Natural killer cell (primary cell): ENCODE measurements around the gene JMJD8. TPM values are rescaled to one million over a fixed set of nuclear protein-coding genes. Genes with fewer than 3 reads are reported as not detected.

Experiments
- ATAC-seq, 3 donors: fragments of 150-1000 bp in 2 of 3; fragments of 200-7000 bp in 1 of 3; cut with Tn5 transposase; 1 replicate in 1 of 3; 2 replicates in 2 of 3; pipeline ENCODE4 v1.10.0; 2021; ENCODE audit warnings: mild to moderate bottlenecking in 2 of 3, moderate library complexity in 2 of 3
- DNase-seq, 2 donors: peaks; one replicate each; pipeline versions ENCODE4 v3.0.0 to v3.0.0-alpha.2; 2013 to 2021; ENCODE audit warnings: mixed read lengths in 1 of 2
- H3K27ac ChIP-seq: one replicate; pipeline ENCODE4 v1.5.1; 2013; ENCODE audit warnings: mild to moderate bottlenecking, low read length
- H3K27me3 ChIP-seq: one replicate; pipeline ENCODE4 v1.6.1; 2013; ENCODE audit warnings: low read length; ENCODE audit not compliant: control insufficient read depth, insufficient read depth
- H3K36me3 ChIP-seq: one replicate; pipeline ENCODE4 v1.6.1; 2013; ENCODE audit warnings: low read length; ENCODE audit not compliant: control insufficient read depth, insufficient read depth
- H3K4me1 ChIP-seq: one replicate; pipeline ENCODE4 v1.6.1; 2013; ENCODE audit warnings: low read length; ENCODE audit not compliant: control insufficient read depth, insufficient read depth
- H3K4me3 ChIP-seq: one replicate; pipeline ENCODE4 v1.5.1; 2013; ENCODE audit warnings: low read length
- H3K9me3 ChIP-seq: one replicate; pipeline ENCODE4 v1.6.1; 2013; ENCODE audit warnings: low read length; ENCODE audit not compliant: control insufficient read depth, insufficient read depth
- H3K27ac Mint-ChIP-seq, 2 donors: one replicate each; pipeline ENCODE4 v1.8.0; 2022; ENCODE audit warnings: mild to moderate bottlenecking in 2 of 2, mixed read lengths in 2 of 2, moderate library complexity in 1 of 2
- H3K27me3 Mint-ChIP-seq, 2 donors: one replicate each; pipeline ENCODE4 v1.8.0; 2022; ENCODE audit warnings: low read depth in 2 of 2, mixed read lengths in 2 of 2
- H3K36me3 Mint-ChIP-seq: one replicate; pipeline ENCODE4 v1.8.0; 2022; ENCODE audit warnings: mixed read lengths
- H3K4me1 Mint-ChIP-seq, 2 donors: one replicate each; pipeline ENCODE4 v1.8.0; 2022; ENCODE audit warnings: mixed read lengths in 2 of 2
- H3K4me3 Mint-ChIP-seq: one replicate; pipeline ENCODE4 v1.8.0; 2022; ENCODE audit warnings: mild to moderate bottlenecking, moderate library complexity, mixed read lengths
- H3K9me3 Mint-ChIP-seq, 2 donors: one replicate each; pipeline ENCODE4 v1.8.0; 2022; ENCODE audit warnings: mixed read lengths in 2 of 2
- CTCF ChIP-seq: fragments of 200-600 bp; IDR thresholded peaks from one replicate; pipeline ENCODE4 v1.8.0; 2022; ENCODE audit warnings: antibody characterized with exemption
- WGBS: methylation state at CpG from one replicate; pipeline ENCODE4 v1.1.7; 2013; ENCODE audit warnings: missing lambda C conversion rate; ENCODE audit not compliant: insufficient coverage; 5-methylcytosine and 5-hydroxymethylcytosine counted together
- intact Hi-C: fragments of 100-400 bp; cut with micrococcal nuclease; formaldehyde crosslinking; loops from one replicate; pipeline ENCODE4 v1.14.2; 2022
- total RNA-seq, 4 donors: library from RNA; stranded (reverse); fragments of 120-200 nt in 1 of 4; gene quantifications; one replicate each; pipeline versions ENCODE4 v1.2.3 to v1.2.4, GENCODE V29; 2013 to 2022

Gene JMJD8
- total RNA-seq, 3 donors from 2014 or later (not counting 1 experiment from before 2014, with no cell fraction given): 29.5 to 32.6 (median 31.5) TPM

DNA sequence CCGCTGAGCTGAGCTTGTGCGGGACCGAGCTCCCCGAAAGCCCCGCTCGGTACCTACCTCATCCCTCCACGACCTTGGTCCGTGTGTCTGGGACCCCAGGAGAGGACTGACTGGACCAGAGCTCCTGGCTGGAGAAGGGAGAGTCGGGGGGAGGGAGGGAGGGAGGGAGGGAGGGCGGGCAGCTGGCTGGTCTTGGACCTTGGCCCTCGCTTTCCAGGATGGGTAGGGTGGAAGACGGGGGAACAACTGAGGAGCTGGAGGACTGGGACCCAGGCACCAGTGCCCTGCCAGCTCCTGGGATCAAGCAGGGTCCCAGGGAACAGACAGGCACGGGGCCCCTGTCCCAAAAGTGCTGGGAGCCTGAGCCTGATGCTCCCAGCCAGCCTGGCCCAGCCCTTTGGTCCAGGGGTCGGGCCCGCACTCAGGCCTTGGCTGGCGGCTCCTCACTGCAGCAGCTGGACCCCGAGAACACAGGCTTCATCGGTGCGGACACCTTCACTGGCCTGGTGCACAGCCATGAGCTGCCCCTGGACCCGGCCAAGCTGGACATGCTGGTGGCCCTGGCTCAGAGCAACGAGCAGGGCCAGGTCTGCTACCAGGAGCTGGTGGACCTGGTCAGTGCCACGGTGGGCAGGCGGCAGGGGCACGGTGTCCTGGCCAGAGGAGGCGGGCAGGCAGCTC is 8.1 kb downstream of the JMJD8 start:
- no peak overlapping the region for H3K27ac Mint-ChIP-seq

GRCh38 chr16:674968-675883 is 8.9 kb downstream of the JMJD8 start, which contains the start of gene RHBDL1:
Gene RHBDL1, plus strand, starts transcription at chr16:675671. Its CDS starts 120 bp downstream, at chr16:675791.
- Histone ChIP-seq H3K4me1 (peaks cover 29% of the 10 kb centered on the region), H3K27ac (no peak within 1 kb of the TSS), H3K27me3 (peaks cover 3% of the 10 kb centered on the region), H3K36me3 (peaks cover 24% of the 10 kb centered on the region), H3K4me3 (no peak within 1 kb of the TSS), H3K9me3 (no peaks in the 10 kb centered on the region)
- DNase-seq (peak in 1 of 2 donors; percentile 38), ATAC-seq (no peak)
- H3K4me1 Mint-ChIP-seq: peaks cover 0 to 14% of the 10 kb centered on the region in 2 donors
- TF ChIP-seq CTCF: no peak
- no peaks in the 10 kb centered on the region for H3K9me3 Mint-ChIP-seq
- intact Hi-C loops: no loop called here
- H3K27me3 Mint-ChIP-seq: no peaks in the 10 kb centered on the region
- H3K4me3 Mint-ChIP-seq: peak within 1 kb of the TSS; percentile 25
- H3K27ac Mint-ChIP-seq: no peak within 1 kb of the TSS
- H3K36me3 Mint-ChIP-seq: no peaks in the 10 kb centered on the region
- WGBS: 9% methylated on average over 73 of the region's 73 CpGs

More for the DNA sequence above, 8.1 kb downstream of the JMJD8 start:
- H3K36me3 Mint-ChIP-seq: no peaks in the 10 kb centered on the region
- H3K27me3 Mint-ChIP-seq: no peaks in the 10 kb centered on the region
- no peaks in the 10 kb centered on the region for H3K9me3 Mint-ChIP-seq
- Histone ChIP-seq H3K9me3 (no peaks in the 10 kb centered on the region), H3K27ac (no peak overlapping the region), H3K4me1 (peaks cover 34% of the 10 kb centered on the region), H3K27me3 (peaks cover 3% of the 10 kb centered on the region), H3K36me3 (peaks cover 18% of the 10 kb centered on the region), H3K4me3 (no peak overlapping the region)
- 76% methylated on average over 20 of the region's 25 CpGs for WGBS
- ATAC-seq (no peak), DNase-seq (no peak)
- H3K4me3 Mint-ChIP-seq: no peak overlapping the region
- intact Hi-C loops: no loop called here
- H3K4me1 Mint-ChIP-seq: peaks cover 0 to 17% of the 10 kb centered on the region in 2 donors
- TF ChIP-seq CTCF: no peak

- H3K9me3 ChIP-seq: no peaks in the 10 kb centered on the region
- peaks cover 31% of the 10 kb centered on the region for H3K36me3 ChIP-seq
- H3K9me3 Mint-ChIP-seq: no peaks in the 10 kb centered on the region
- DNase-seq (no peak), ATAC-seq (no peak)
- H3K36me3 Mint-ChIP-seq: no peaks in the 10 kb centered on the region
- H3K4me3 Mint-ChIP-seq: peak overlapping the region; percentile 25
- no peak overlapping the region for H3K27ac ChIP-seq
- H3K4me3 ChIP-seq: no peak overlapping the region
- intact Hi-C loops: no loop called here
- WGBS: 92% methylated on average over 22 of the region's 22 CpGs
- peaks cover 3% of the 10 kb centered on the region for H3K27me3 ChIP-seq
- H3K4me1 Mint-ChIP-seq: peaks cover 0 to 11% of the 10 kb centered on the region in 2 donors
- no peaks in the 10 kb centered on the region for H3K27me3 Mint-ChIP-seq
- TF ChIP-seq CTCF: no peak
- H3K4me1 ChIP-seq: peaks cover 24% of the 10 kb centered on the region
- no peak overlapping the region for H3K27ac Mint-ChIP-seq
Measured at GRCh38 chr16:674214-674881, 9.8 kb downstream of the JMJD8 start.
